Astrocyte (in vitro differentiated cells and primary cell): Measurements from ENCODE around the gene SIRPB2. TPM values are rescaled to one million over a fixed set of nuclear protein-coding genes. Genes with fewer than 3 reads are reported as not detected.

Experiments
- DNase-seq: peaks from one replicate; pipeline ENCODE4 v3.0.0-alpha.2; 2010; ENCODE audit warnings: low read depth
- FAIRE-seq: peaks from 2 replicates; lab custom pipeline; 2011; peaks lifted over from hg19 to GRCh38; lab: Jason Lieb, UNC
- H2AFZ ChIP-seq: 2 replicates; pipeline ENCODE4 v1.6.0; 2012; ENCODE audit warnings: low read depth, low read length, inconsistent platforms
- H3K27ac ChIP-seq: 2 replicates; pipeline ENCODE4 v1.5.1; 2011; ENCODE audit warnings: low read depth, low read length, inconsistent platforms
- H3K27me3 ChIP-seq: 2 replicates; pipeline ENCODE4 v1.6.0; 2011; ENCODE audit warnings: low read length, inconsistent platforms; ENCODE audit not compliant: insufficient read depth
- H3K36me3 ChIP-seq: 2 replicates; pipeline ENCODE4 v1.5.1; 2011; ENCODE audit warnings: low read length, inconsistent platforms; ENCODE audit not compliant: insufficient read depth
- H3K4me1 ChIP-seq: 2 replicates; pipeline ENCODE4 v1.5.1; 2011; ENCODE audit warnings: low read length, inconsistent platforms; ENCODE audit not compliant: insufficient read depth
- H3K4me2 ChIP-seq: 2 replicates; pipeline ENCODE4 v1.6.0; 2012; ENCODE audit warnings: low read length, inconsistent platforms
- H3K4me3 ChIP-seq: 2 replicates; pipeline ENCODE4 v1.5.1; 2011; ENCODE audit warnings: low read depth, mild to moderate bottlenecking, low read length, inconsistent platforms; ENCODE audit not compliant: insufficient read depth
- H3K79me2 ChIP-seq: 2 replicates; pipeline ENCODE4 v1.6.0; 2012; ENCODE audit warnings: mild to moderate bottlenecking, low read length, inconsistent platforms; ENCODE audit not compliant: insufficient read depth
- H3K9ac ChIP-seq: 2 replicates; pipeline ENCODE4 v1.6.0; 2012; ENCODE audit warnings: mild to moderate bottlenecking, low read length, inconsistent platforms
- H3K9me3 ChIP-seq: 2 replicates; pipeline ENCODE4 v1.5.1; 2012; ENCODE audit warnings: low read depth, mild to moderate bottlenecking, low read length, inconsistent platforms; ENCODE audit not compliant: insufficient read depth
- H4K20me1 ChIP-seq: 2 replicates; pipeline ENCODE4 v1.6.0; 2012; ENCODE audit warnings: low read length, inconsistent platforms; ENCODE audit not compliant: insufficient read depth
- H3K27ac Mint-ChIP-seq: one replicate; pipeline ENCODE4 v1.8.0; 2021; ENCODE audit warnings: mild to moderate bottlenecking, mixed read lengths; ENCODE audit not compliant: unreplicated experiment
- H3K27me3 Mint-ChIP-seq: one replicate; pipeline ENCODE4 v1.8.0; 2021; ENCODE audit warnings: low read depth, mixed read lengths; ENCODE audit not compliant: unreplicated experiment
- H3K36me3 Mint-ChIP-seq: one replicate; pipeline ENCODE4 v1.8.0; 2021; ENCODE audit warnings: low read depth, mixed read lengths; ENCODE audit not compliant: unreplicated experiment
- H3K4me1 Mint-ChIP-seq: one replicate; pipeline ENCODE4 v1.8.0; 2021; ENCODE audit warnings: low read depth, mixed read lengths; ENCODE audit not compliant: unreplicated experiment
- H3K4me3 Mint-ChIP-seq: one replicate; pipeline ENCODE4 v1.8.0; 2021; ENCODE audit warnings: mild to moderate bottlenecking, moderate library complexity, mixed read lengths; ENCODE audit not compliant: unreplicated experiment
- H3K9me3 Mint-ChIP-seq: one replicate; pipeline ENCODE4 v1.8.0; 2021; ENCODE audit warnings: mild to moderate bottlenecking, mixed read lengths; ENCODE audit not compliant: unreplicated experiment
- CTCF ChIP-seq: IDR thresholded peaks from 2 replicates; pipeline ENCODE4 v1.5.1; 2011; ENCODE audit warnings: low read depth, mild to moderate bottlenecking, inconsistent platforms, low read length, moderate library complexity; ENCODE audit not compliant: insufficient read depth
- EZH2 ChIP-seq: IDR thresholded peaks from 2 replicates; pipeline ENCODE4 v1.6.1; 2012; ENCODE audit warnings: mild to moderate bottlenecking, low read length, inconsistent platforms; ENCODE audit not compliant: insufficient read depth
- total RNA-seq: library from RNA; stranded (reverse); gene quantifications from 2 replicates; pipeline ENCODE4 v1.2.1, GENCODE V29; 2021

Gene SIRPB2
- total RNA-seq, 1 donor from 2014 or later: not detected

- H3K27ac ChIP-seq: no peak overlapping the region
- no peaks in the 10 kb centered on the region for H3K36me3 Mint-ChIP-seq
- H3K4me3 Mint-ChIP-seq: no peak overlapping the region
- H3K4me2 ChIP-seq: no peak overlapping the region
- no peaks in the 10 kb centered on the region for H3K27me3 ChIP-seq
- TF ChIP-seq EZH2 (no peak), CTCF (no peak)
- H3K4me1 ChIP-seq: no peaks in the 10 kb centered on the region
- H3K36me3 ChIP-seq: no peaks in the 10 kb centered on the region
- H3K4me3 ChIP-seq: no peak overlapping the region
- H3K9ac ChIP-seq: no peak overlapping the region
- no peak overlapping the region for H2AFZ ChIP-seq
- no peaks in the 10 kb centered on the region for H3K79me2 ChIP-seq
- no peak overlapping the region for H3K27ac Mint-ChIP-seq
- no peaks in the 10 kb centered on the region for H3K9me3 Mint-ChIP-seq
- H3K9me3 ChIP-seq: no peaks in the 10 kb centered on the region
- DNase-seq (no peak), FAIRE-seq (no peak)
- no peaks in the 10 kb centered on the region for H4K20me1 ChIP-seq
- H3K27me3 Mint-ChIP-seq: peaks cover 8% of the 10 kb centered on the region
- no peaks in the 10 kb centered on the region for H3K4me1 Mint-ChIP-seq
These were observed 35.1 kb upstream of the SIRPB2 start for GRCh38 chr20:1526310-1526709.

GRCh38 chr20:1524004-1524403, 32.8 kb upstream of the SIRPB2 start:
- no peaks in the 10 kb centered on the region for H3K36me3 Mint-ChIP-seq
- H3K27ac ChIP-seq: no peak overlapping the region
- H3K4me3 Mint-ChIP-seq: no peak overlapping the region
- H3K79me2 ChIP-seq: no peaks in the 10 kb centered on the region
- TF ChIP-seq CTCF (no peak), EZH2 (no peak)
- H3K27me3 Mint-ChIP-seq: peaks cover 22% of the 10 kb centered on the region
- H3K4me3 ChIP-seq: no peak overlapping the region
- DNase-seq: no peak
- no peak for FAIRE-seq
- H3K27ac Mint-ChIP-seq: no peak overlapping the region
- no peaks in the 10 kb centered on the region for H3K36me3 ChIP-seq
- H4K20me1 ChIP-seq: no peaks in the 10 kb centered on the region
- no peak overlapping the region for H2AFZ ChIP-seq
- no peak overlapping the region for H3K4me2 ChIP-seq
- no peaks in the 10 kb centered on the region for H3K4me1 Mint-ChIP-seq
- H3K4me1 ChIP-seq: no peaks in the 10 kb centered on the region
- H3K9me3 ChIP-seq: no peaks in the 10 kb centered on the region
- peaks cover 2% of the 10 kb centered on the region for H3K27me3 ChIP-seq
- no peak overlapping the region for H3K9ac ChIP-seq
- H3K9me3 Mint-ChIP-seq: peaks cover 3% of the 10 kb centered on the region

DNA sequence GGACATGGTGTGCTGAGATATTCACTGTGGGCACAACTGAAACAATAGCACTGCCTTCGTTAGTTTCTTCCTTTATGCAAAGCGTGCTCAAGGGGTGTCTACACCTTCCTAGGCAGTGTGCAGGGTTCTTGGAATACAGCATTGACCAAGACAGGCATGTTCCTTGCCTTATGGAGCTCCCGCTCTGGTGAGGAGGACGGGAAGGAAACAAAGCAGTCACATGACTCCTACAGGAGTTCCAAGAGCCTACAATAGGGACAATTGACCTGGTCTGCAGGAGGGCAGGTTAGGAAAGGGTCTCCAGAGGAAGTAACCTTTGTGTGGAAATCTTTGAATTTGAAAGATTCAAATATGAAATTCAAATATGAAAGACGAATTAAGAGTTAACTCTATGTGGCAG, 25.8 kb upstream of the SIRPB2 start:
- H3K27ac Mint-ChIP-seq: no peak overlapping the region
- H3K79me2 ChIP-seq: no peaks in the 10 kb centered on the region
- H3K9me3 ChIP-seq: no peaks in the 10 kb centered on the region
- H3K4me3 Mint-ChIP-seq: no peak overlapping the region
- H3K4me1 ChIP-seq: no peaks in the 10 kb centered on the region
- no peaks in the 10 kb centered on the region for H3K4me1 Mint-ChIP-seq
- H3K27ac ChIP-seq: no peak overlapping the region
- no peaks in the 10 kb centered on the region for H4K20me1 ChIP-seq
- H3K27me3 ChIP-seq: peaks cover 4% of the 10 kb centered on the region
- peaks cover 32% of the 10 kb centered on the region for H3K27me3 Mint-ChIP-seq
- no peak overlapping the region for H2AFZ ChIP-seq
- H3K36me3 ChIP-seq: no peaks in the 10 kb centered on the region
- no peaks in the 10 kb centered on the region for H3K36me3 Mint-ChIP-seq
- no peak overlapping the region for H3K4me3 ChIP-seq
- peaks cover 9% of the 10 kb centered on the region for H3K9me3 Mint-ChIP-seq
- TF ChIP-seq EZH2: no peak
- no peak for TF ChIP-seq CTCF
- no peak overlapping the region for H3K9ac ChIP-seq
- FAIRE-seq (no peak), DNase-seq (no peak)
- H3K4me2 ChIP-seq: no peak overlapping the region
